ENCODE results near the gene TMPRSS12. TPM values are rescaled to one million over a fixed set of nuclear protein-coding genes. Genes with fewer than 3 reads are reported as not detected.
"Not testable (repeated sequence)": the region's sequence is repeated elsewhere in the genome, so short reads cannot be mapped to it uniquely, and the experiment has no call there.

TMPRSS12 gene
- not detected in 2 replicates for total RNA-seq

- TF ChIP-seq CTCF (IDR thresholded peaks at IDR 0.05; ENCODE audit: insufficient read depth, low read length, severe bottlenecking) = peak; percentile 18
- DNase-seq (ENCODE audit: low read depth) (peak; percentile 13), FAIRE-seq (no peak)
- no peaks in the 10 kb centered on the region for H3K27me3 ChIP-seq (ENCODE audit: control insufficient read depth, insufficient read depth, low read length)
- H3K4me3 ChIP-seq (ENCODE audit: low read depth, low read length) = peak within 1 kb of the TSS; percentile 26
- no peaks in the 10 kb centered on the region for H3K36me3 ChIP-seq (ENCODE audit: control insufficient read depth, insufficient read depth, low read length)
These were observed at the start of gene TMPRSS12 for GRCh38 chr12:50842637-50843493. Gene TMPRSS12 (plus strand): TSS chr12:50842926. CDS start chr12:50842965, 39 bp downstream.

- TF ChIP-seq CTCF (IDR thresholded peaks at IDR 0.05; ENCODE audit: insufficient read depth, low read length, severe bottlenecking) = no peak
- FAIRE-seq = no peak
- H3K4me3 ChIP-seq (ENCODE audit: low read depth, low read length) = no peak overlapping the region
- no peaks in the 10 kb centered on the region for H3K27me3 ChIP-seq (ENCODE audit: control insufficient read depth, insufficient read depth, low read length)
- peaks cover 8% of the 10 kb centered on the region for H3K36me3 ChIP-seq (ENCODE audit: control insufficient read depth, insufficient read depth, low read length)
- no peak for DNase-seq (ENCODE audit: low read depth)
These were observed 42.8 kb upstream of the TMPRSS12 start for GRCh38 chr12:50799908-50800307.

DNA sequence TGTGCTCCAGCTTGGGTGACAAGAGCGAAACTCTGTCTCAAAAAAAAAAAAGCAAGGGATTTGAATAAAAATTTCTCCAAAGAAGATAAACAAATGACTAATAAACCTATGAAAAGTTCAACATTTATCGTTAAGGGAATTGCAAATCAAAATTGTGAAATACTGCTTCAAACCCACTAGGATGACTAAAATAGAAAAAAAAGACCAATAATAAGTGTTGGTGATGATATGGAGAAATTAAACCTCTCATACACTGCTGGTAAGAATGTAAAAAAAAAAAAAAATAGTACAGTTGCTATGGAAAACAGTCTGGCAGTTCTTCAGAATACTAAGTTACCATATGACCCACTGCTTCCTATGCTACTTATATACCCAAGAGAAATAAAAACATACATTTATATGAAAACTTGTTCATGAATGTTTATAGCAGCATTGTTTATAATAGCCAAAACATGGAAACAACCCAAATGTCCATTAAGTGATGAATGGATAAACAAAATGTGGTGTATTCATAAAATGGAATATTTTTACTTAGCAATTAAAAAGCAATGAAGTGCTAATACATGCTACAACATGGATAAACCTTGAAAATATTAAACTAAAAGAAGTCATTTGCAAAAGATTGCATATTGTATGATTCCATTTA lies 39.4 kb upstream of the TMPRSS12 start:
- no peak for FAIRE-seq
- no peak for TF ChIP-seq CTCF (IDR thresholded peaks at IDR 0.05; ENCODE audit: insufficient read depth, low read length, severe bottlenecking)
- Histone ChIP-seq H3K36me3 (ENCODE audit: control insufficient read depth, insufficient read depth, low read length) (peaks cover 6% of the 10 kb centered on the region), H3K4me3 (ENCODE audit: low read depth, low read length) (no peak overlapping the region), H3K27me3 (ENCODE audit: control insufficient read depth, insufficient read depth, low read length) (no peaks in the 10 kb centered on the region)
- no peak for DNase-seq (ENCODE audit: low read depth)

DNA sequence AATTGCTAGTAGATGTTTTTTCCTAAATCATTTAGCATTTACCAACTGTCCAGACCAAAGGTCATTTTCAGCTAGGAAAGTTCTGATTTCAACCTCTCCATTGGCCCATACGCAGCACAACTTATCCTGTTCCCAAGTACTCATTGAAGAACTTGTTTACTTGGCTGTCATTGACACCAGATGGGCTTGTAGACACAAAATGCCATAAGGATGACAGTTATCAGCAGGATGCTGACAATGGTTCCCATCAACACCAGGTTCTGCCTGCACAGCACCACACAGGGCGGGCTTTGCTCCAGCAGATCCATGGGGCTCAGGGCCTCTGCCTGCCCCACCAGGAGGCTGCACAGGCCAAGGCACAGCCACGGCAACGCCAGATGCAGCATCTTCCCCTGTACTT lies 36.5 kb upstream of the TMPRSS12 start:
- Histone ChIP-seq H3K4me3 (ENCODE audit: low read depth, low read length) (no peak overlapping the region), H3K36me3 (ENCODE audit: control insufficient read depth, insufficient read depth, low read length) (peaks cover 2% of the 10 kb centered on the region), H3K27me3 (ENCODE audit: control insufficient read depth, insufficient read depth, low read length) (no peaks in the 10 kb centered on the region)
- no peak for TF ChIP-seq CTCF (IDR thresholded peaks at IDR 0.05; ENCODE audit: insufficient read depth, low read length, severe bottlenecking)
- FAIRE-seq = no peak
- no peak for DNase-seq (ENCODE audit: low read depth)

GRCh38 chr12:50809131-50809530 lies 33.6 kb upstream of the TMPRSS12 start:
- FAIRE-seq; H3K4me3 ChIP-seq (ENCODE audit: low read depth, low read length); DNase-seq (ENCODE audit: low read depth); H3K27me3 ChIP-seq (ENCODE audit: control insufficient read depth, insufficient read depth, low read length); H3K36me3 ChIP-seq (ENCODE audit: control insufficient read depth, insufficient read depth, low read length): not testable (repeated sequence)

GRCh38 chr12:50814921-50815320 lies 27.8 kb upstream of the TMPRSS12 start:
- not testable (repeated sequence) for H3K4me3 ChIP-seq (ENCODE audit: low read depth, low read length); FAIRE-seq; H3K27me3 ChIP-seq (ENCODE audit: control insufficient read depth, insufficient read depth, low read length); H3K36me3 ChIP-seq (ENCODE audit: control insufficient read depth, insufficient read depth, low read length); DNase-seq (ENCODE audit: low read depth)
